IPS-20b (cell line): ENCODE measurements around the gene YBEY.

ENCODE experiments used
- H3K27ac ChIP-seq: one replicate; pipeline ENCODE4 v1.5.1; 2013; ENCODE audit warnings: low read length
- H3K27me3 ChIP-seq: 2 replicates; pipeline ENCODE4 v1.6.1; 2013; ENCODE audit warnings: mild to moderate bottlenecking, low read length, inconsistent platforms; ENCODE audit not compliant: insufficient read depth
- H3K36me3 ChIP-seq: 2 replicates; pipeline ENCODE4 v1.6.1; 2013; ENCODE audit warnings: low read depth, mild to moderate bottlenecking, inconsistent platforms, low read length, moderate library complexity; ENCODE audit not compliant: insufficient read depth
- H3K4me1 ChIP-seq: 2 replicates; pipeline ENCODE4 v1.6.1; 2013; ENCODE audit warnings: mild to moderate bottlenecking, control low read depth, inconsistent platforms, low read length, moderate library complexity; ENCODE audit not compliant: insufficient read depth
- H3K4me3 ChIP-seq: 2 replicates; pipeline ENCODE4 v1.5.1; 2013; ENCODE audit warnings: mild to moderate bottlenecking, low read length, inconsistent platforms
- H3K9ac ChIP-seq: 2 replicates; pipeline ENCODE4 v1.6.1; 2013; ENCODE audit warnings: low read depth, mild to moderate bottlenecking, inconsistent platforms, low read length, moderate library complexity
- H3K9me3 ChIP-seq: 2 replicates; pipeline ENCODE4 v1.6.1; 2013; ENCODE audit warnings: mild to moderate bottlenecking, low read depth, low read length, inconsistent platforms; ENCODE audit not compliant: insufficient read depth

The YBEY gene

GRCh38 chr21:46248827-46249226 lies 37.3 kb upstream of the YBEY start:
- no peaks in the 10 kb centered on the region for H3K9me3 ChIP-seq
- no peaks in the 10 kb centered on the region for H3K4me1 ChIP-seq
- no peak overlapping the region for H3K27ac ChIP-seq
- H3K9ac ChIP-seq, result no peak overlapping the region
- no peaks in the 10 kb centered on the region for H3K27me3 ChIP-seq
- no peak overlapping the region for H3K4me3 ChIP-seq
- H3K36me3 ChIP-seq, result peaks cover 97% of the 10 kb centered on the region

DNA sequence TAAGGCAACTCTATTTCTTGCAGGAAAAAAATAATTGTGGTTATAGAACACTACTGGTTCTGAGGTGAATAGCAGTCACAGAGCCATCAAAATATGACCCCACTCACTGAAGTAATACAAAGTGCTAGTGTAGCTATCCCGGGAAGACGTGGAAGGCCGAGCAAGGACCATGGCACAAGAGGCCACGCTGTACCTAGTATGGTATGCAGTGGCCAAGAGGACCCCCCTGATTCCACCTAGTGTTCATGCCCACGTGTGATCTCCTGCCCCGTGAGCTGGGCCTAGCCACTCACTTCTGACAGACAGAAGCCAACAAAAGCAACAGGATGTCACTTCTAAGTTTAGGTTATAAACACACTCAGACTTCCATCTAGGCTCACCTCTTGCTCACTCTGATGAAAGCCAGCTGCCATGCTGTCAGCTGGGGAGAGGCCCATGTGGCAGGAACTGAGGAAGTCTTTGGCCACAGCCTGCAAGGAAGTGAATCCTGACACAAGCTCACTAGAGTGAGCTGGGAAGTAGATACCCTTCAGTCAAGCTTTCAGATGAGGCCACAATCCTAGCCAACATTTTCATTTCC lies 35.9 kb upstream of the YBEY start:
- Histone ChIP-seq H3K4me1 (no peaks in the 10 kb centered on the region), H3K27me3 (no peaks in the 10 kb centered on the region), H3K27ac (no peak overlapping the region), H3K9ac (no peak overlapping the region), H3K4me3 (no peak overlapping the region), H3K36me3 (peaks cover 97% of the 10 kb centered on the region), H3K9me3 (no peaks in the 10 kb centered on the region)

DNA sequence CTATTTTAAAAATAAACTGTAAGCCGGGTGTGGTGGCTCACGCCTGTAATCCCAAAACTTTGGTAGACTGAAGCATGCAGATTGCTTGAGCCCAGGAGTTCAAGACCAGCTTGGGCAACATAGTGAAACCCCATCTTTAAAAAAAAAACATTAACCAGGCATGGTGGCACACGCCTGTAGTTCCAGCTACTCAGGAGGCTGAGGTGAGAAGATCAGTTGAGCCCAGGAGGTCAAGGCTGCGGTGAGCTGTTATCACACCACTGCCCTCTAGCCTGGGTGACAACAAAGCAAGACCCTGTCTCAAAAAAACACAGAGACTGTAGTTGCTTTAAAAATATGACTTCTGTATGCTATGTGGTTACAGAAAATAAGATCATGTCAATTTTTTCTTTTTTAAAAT lies 33.3 kb upstream of the YBEY start:
- Histone ChIP-seq H3K4me3 (no peak overlapping the region), H3K9me3 (no peaks in the 10 kb centered on the region), H3K27me3 (no peaks in the 10 kb centered on the region), H3K27ac (no peak overlapping the region), H3K9ac (no peak overlapping the region), H3K36me3 (peaks cover 99% of the 10 kb centered on the region), H3K4me1 (no peaks in the 10 kb centered on the region)

DNA sequence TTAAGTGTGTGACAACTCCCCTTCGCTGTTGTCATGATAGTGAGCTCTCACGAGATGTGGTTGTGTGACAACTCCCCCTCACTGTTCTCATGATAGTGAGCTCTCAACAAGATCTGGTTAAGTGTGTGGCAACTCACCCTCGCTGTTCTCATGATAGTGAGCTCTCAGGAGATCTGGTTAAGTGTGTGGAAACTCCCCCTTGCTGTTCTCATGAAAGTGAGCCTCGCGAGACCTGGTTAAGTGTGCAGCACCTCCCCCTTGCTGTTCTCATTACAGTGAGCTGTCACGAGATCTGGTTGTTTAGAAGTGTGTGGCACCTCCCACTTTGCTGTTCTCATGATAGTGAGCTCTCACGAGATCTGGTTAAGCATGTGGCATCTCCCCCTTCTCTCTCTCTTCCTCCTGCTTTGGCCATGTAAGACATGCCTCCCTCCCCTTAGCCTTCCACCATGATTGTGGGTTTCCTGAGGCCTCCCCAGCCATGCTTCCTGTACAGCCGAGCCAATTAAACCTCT lies 32.5 kb upstream of the YBEY start:
- Histone ChIP-seq H3K4me3 (no peak overlapping the region), H3K27ac (no peak overlapping the region), H3K27me3 (no peaks in the 10 kb centered on the region), H3K36me3 (peaks cover 99% of the 10 kb centered on the region), H3K9ac (no peak overlapping the region), H3K4me1 (no peaks in the 10 kb centered on the region), H3K9me3 (no peaks in the 10 kb centered on the region)

- Histone ChIP-seq H3K4me1 (no peaks in the 10 kb centered on the region), H3K27me3 (no peaks in the 10 kb centered on the region), H3K36me3 (peaks cover 96% of the 10 kb centered on the region), H3K9me3 (no peaks in the 10 kb centered on the region), H3K27ac (no peak overlapping the region), H3K9ac (no peak overlapping the region), H3K4me3 (no peak overlapping the region)
Observed at GRCh38 chr21:46254208-46254975, 31.8 kb upstream of the YBEY start.

DNA sequence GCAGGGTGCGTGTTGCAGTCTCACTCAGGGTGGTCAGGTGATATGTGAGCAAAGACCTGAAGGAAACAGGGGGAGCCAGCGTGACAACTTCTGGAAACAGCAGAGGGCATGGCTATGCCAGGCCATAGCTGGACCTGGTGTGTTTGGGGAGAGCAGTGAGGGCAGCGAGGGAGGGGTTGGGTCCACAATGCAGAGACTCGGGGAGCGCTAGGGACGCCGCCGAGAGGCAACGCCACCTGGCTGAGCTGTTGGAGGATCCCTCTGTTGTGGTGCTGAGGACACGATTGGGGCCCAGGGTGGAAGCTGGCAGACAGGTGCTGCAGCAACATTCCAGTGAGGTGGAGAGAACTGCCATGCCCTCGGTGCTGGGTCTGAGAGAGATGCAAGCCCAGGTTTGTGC lies 31.0 kb upstream of the YBEY start:
- Histone ChIP-seq H3K27me3 (no peaks in the 10 kb centered on the region), H3K36me3 (peaks cover 93% of the 10 kb centered on the region), H3K9ac (no peak overlapping the region), H3K27ac (no peak overlapping the region), H3K4me3 (no peak overlapping the region), H3K4me1 (no peaks in the 10 kb centered on the region), H3K9me3 (no peaks in the 10 kb centered on the region)

DNA sequence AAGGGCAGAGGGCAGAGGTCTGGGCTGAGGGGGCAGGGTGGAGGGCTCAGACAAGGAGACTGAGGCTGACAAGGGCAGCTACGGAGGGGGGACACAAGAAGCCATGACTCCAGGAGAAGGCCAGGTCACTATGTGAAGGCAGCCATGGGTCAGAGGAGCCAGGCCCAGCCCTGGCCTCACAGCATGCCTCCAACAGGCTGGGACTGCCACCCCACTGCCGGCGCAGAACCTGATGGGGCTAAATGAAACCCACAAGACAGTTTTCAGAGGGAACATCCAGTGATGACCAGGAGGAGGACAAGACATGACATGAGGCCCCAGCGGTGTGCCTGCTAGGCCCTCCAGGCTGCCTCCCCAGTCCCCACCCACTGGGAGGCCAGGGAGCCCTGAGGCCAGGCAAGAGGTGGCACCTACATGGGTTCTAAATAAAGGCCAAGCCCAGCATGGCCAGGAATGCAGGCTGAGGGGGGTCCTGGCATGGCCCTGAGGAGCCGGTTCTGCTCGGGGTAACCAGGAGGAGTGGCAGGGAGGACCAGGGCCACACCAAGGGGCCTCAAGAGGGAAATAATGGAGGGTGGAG lies 30.3 kb upstream of the YBEY start:
- peaks cover 93% of the 10 kb centered on the region for H3K36me3 ChIP-seq
- H3K27ac ChIP-seq, result no peak overlapping the region
- no peaks in the 10 kb centered on the region for H3K9me3 ChIP-seq
- H3K4me3 ChIP-seq, result no peak overlapping the region
- H3K9ac ChIP-seq, result no peak overlapping the region
- no peaks in the 10 kb centered on the region for H3K4me1 ChIP-seq
- no peaks in the 10 kb centered on the region for H3K27me3 ChIP-seq

DNA sequence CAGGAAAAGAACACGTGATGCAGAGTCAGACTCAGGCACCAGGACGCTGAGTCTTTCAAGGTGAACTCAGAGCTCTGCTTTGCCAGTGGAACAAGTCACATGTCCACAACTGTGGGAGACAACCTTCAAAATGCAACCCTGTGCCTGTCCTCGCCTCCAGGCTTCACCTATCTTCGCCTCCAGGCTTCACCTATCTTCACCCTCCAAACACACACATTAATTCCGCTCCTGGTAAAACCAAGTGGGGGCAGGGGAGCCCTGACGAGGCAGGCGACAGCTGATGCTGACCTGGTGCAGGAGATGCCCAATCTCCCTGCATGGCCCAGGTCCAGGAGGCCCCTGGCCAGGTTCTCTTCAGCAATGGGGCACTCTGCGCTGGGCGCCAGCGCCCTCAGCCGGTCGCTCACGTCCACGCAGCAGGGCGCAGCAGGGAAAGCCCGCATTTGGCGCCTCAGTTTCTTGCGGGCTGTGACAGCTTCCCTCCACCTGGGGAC lies 29.6 kb upstream of the YBEY start:
- Histone ChIP-seq H3K27me3 (no peaks in the 10 kb centered on the region), H3K27ac (no peak overlapping the region), H3K4me3 (no peak overlapping the region), H3K4me1 (no peaks in the 10 kb centered on the region), H3K36me3 (peaks cover 93% of the 10 kb centered on the region), H3K9ac (no peak overlapping the region), H3K9me3 (no peaks in the 10 kb centered on the region)

DNA sequence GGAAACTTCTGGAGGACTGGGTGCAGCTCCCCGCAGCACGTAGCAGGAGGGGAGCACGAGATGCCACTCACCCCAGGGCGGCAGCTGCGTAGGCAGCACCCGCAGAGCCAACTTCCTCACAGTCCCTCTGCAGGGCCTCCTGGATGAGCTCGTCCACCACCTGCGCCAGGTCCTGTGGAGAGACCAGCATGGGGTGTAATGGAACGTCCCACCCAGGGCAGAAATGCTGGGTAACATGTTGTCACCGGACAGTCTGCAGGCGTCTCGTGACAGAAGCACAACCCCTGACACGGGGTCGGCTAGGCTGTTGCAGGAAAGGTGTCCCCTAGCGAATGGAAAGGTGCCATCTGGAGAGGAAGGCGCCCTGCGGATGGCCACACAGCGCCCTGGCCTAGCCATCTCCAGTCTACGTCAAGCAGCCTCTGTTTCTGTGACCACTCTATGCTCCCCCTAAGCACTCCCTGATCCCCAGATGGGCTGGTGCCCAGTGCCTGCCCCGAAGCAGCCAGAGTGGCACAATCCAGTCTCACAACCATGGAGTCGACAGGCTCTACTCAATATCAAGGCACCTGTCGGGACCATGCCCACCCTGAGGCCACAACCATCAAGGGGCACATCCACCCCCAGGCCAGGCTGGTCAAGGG lies 22.0 kb upstream of the YBEY start:
- H3K9ac ChIP-seq, result no peak overlapping the region
- H3K4me3 ChIP-seq, result no peak overlapping the region
- no peaks in the 10 kb centered on the region for H3K9me3 ChIP-seq
- H3K27me3 ChIP-seq, result no peaks in the 10 kb centered on the region
- peaks cover 85% of the 10 kb centered on the region for H3K36me3 ChIP-seq
- H3K27ac ChIP-seq, result no peak overlapping the region
- no peaks in the 10 kb centered on the region for H3K4me1 ChIP-seq

DNA sequence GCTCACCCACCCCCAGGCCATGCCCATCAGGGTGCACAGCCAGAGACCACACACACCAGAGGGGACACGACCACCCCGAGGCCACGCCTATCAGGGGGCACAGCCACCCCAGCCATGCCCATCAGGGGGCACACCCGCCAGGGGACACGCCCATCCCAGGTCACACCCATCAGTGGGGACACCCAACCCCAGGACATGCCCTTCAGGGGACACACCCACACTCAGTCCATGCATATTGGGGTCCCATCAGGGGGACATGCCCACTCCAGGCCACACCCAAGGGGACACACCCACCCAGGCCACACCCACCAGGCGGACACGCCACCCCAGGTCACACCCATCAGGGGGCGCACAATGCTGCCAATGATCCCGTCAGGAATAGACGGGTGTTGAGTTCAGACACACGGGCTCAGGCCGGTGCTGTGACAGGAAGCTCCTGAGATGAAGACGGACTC lies 21.4 kb upstream of the YBEY start:
- Histone ChIP-seq H3K27me3 (no peaks in the 10 kb centered on the region), H3K36me3 (peaks cover 90% of the 10 kb centered on the region), H3K4me3 (no peak overlapping the region), H3K4me1 (no peaks in the 10 kb centered on the region), H3K27ac (no peak overlapping the region), H3K9me3 (no peaks in the 10 kb centered on the region), H3K9ac (no peak overlapping the region)

DNA sequence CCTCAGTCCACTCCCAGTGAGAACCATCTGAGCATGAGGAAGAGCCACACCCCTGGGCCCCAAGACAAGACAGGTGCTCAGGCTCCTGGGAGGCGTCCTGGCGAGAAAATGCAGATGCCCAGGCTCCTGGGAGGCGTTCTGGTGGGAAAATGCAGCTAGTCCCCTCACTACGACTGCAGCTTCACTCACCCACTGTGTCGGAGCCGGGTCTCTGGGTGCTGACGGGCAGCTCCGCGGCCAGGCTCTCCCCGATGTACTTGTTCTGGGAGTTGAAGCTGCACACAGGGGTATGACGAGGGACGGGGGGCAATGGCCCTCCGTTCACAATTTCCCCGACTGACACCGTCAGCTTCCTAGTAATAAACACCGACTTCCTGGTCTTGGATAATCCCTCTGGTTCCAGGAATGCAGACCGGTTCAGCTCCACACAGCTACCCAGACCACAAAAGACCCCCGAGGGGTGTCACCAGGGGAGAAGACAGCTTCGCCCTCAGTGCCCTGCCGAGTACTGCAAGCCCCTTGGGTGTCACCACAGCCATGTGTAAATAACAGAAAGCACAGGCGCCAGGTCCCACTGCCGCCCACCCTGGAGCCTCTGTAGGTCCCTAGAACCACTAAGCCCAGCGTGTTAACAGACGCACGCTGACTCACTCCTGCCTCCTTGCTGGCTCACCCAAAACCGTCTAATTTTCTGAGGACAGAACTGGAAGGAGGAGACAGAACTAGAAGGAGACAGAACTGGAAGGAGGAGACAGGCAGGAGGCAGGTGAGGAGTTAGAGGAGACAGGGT lies 20.2 kb upstream of the YBEY start:
- Histone ChIP-seq H3K4me1 (no peaks in the 10 kb centered on the region), H3K4me3 (no peak overlapping the region), H3K36me3 (peaks cover 90% of the 10 kb centered on the region), H3K9me3 (no peaks in the 10 kb centered on the region), H3K9ac (no peak overlapping the region), H3K27me3 (no peaks in the 10 kb centered on the region), H3K27ac (no peak overlapping the region)
